A673 (cell line): ENCODE measurements around the gene MEX3B.

ENCODE experiments used
- EZH2 ChIP-seq: fragments of 200-600 bp; sonication (generic); IDR thresholded peaks from 2 replicates; pipeline ENCODE4 v1.6.1; 2017; ENCODE audit warnings: borderline replicate concordance, low read depth, mild to moderate bottlenecking, mixed read lengths, antibody characterized with exemption, low read length; ENCODE audit not compliant: poor library complexity, severe bottlenecking
- TF ChIP-seq, protein P1 (sequence below): fragments of 300-800, 200-600 bp; sonication (generic); conservative IDR thresholded peaks from 2 replicates; pipeline ENCODE4 v1.5.1; 2017; ENCODE audit warnings: low read depth, mild to moderate bottlenecking, antibody characterized with exemption, low read length, moderate library complexity, mixed read lengths

DNA sequence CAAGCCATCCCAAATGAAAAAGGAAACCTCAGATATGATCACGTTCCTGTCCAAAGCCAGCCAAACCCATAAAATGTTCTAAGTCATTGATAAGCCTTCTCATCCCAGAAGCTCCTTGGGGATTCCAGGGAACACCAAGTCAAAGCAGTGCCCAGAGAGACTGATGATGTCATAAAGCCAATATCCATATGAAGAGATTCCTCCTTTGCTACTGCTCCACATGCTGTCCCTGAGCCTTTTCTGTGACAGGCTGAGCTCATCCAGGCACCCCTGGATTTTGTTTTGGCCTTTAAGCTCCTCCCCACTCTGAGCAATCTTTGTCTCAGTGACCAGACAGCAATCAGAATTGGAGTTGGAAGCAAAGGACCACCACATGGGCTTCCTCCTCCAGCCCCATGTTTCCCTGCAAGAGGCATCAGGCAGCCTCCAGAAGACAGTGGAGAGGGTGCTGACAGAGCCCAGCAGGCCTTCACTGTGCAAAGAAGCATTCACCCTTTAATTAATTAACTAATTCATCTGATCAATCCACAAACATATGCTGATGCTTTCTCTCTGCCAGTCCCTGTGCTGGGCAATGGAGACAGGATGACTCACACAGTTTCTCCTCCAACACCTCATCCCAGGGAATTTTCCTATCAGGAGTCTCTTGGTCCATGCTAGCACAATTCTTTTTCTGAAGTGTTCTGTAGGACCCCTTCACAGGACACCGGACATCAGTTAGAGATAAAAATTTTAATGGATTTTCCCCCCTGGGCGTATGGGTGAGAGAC is 25.0 kb downstream of the MEX3B start:
- TF ChIP-seq, protein P1, sequence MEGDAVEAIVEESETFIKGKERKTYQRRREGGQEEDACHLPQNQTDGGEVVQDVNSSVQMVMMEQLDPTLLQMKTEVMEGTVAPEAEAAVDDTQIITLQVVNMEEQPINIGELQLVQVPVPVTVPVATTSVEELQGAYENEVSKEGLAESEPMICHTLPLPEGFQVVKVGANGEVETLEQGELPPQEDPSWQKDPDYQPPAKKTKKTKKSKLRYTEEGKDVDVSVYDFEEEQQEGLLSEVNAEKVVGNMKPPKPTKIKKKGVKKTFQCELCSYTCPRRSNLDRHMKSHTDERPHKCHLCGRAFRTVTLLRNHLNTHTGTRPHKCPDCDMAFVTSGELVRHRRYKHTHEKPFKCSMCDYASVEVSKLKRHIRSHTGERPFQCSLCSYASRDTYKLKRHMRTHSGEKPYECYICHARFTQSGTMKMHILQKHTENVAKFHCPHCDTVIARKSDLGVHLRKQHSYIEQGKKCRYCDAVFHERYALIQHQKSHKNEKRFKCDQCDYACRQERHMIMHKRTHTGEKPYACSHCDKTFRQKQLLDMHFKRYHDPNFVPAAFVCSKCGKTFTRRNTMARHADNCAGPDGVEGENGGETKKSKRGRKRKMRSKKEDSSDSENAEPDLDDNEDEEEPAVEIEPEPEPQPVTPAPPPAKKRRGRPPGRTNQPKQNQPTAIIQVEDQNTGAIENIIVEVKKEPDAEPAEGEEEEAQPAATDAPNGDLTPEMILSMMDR = no peak
- no peak for TF ChIP-seq EZH2
